Memory B cell (primary cell): Measurements from ENCODE around the gene ARRDC3.

Experiments used
- ATAC-seq: fragments of 150-1000 bp; cut with Tn5 transposase; 2 replicates; pipeline ENCODE4 v1.10.0; 2021; ENCODE audit warnings: low read depth, mild to moderate bottlenecking, moderate library complexity
- DNase-seq, 2 donors: peaks; one replicate each; pipeline ENCODE4 v3.0.0; 2022; ENCODE audit warnings: low spot score in 2 of 2
- H3K27ac Mint-ChIP-seq: one replicate; pipeline ENCODE4 v1.8.0; 2022; ENCODE audit warnings: mild to moderate bottlenecking, moderate library complexity, mixed read lengths
- H3K27me3 Mint-ChIP-seq: one replicate; pipeline ENCODE4 v1.8.0; 2022; ENCODE audit warnings: mixed read lengths
- H3K36me3 Mint-ChIP-seq: one replicate; pipeline ENCODE4 v1.8.0; 2022; ENCODE audit warnings: mild to moderate bottlenecking, mixed read lengths
- H3K4me1 Mint-ChIP-seq: one replicate; pipeline ENCODE4 v1.8.0; 2022; ENCODE audit warnings: mixed read lengths
- H3K4me3 Mint-ChIP-seq: one replicate; pipeline ENCODE4 v1.8.0; 2022; ENCODE audit warnings: mild to moderate bottlenecking, moderate library complexity, mixed read lengths
- H3K9me3 Mint-ChIP-seq: one replicate; pipeline ENCODE4 v1.8.0; 2022; ENCODE audit warnings: mixed read lengths

ARRDC3 gene

GRCh38 chr5:91379914-91380490 is 3.1 kb downstream of the ARRDC3 start:
- peak overlapping the region; percentile 94 for H3K4me3 Mint-ChIP-seq
- ATAC-seq (peak; percentile 63), DNase-seq (peak; percentile 97 to 99)
- H3K36me3 Mint-ChIP-seq, result peaks cover 7% of the 10 kb centered on the region
- H3K9me3 Mint-ChIP-seq, result no peaks in the 10 kb centered on the region
- peak overlapping the region; percentile 99 for H3K27ac Mint-ChIP-seq
- H3K27me3 Mint-ChIP-seq, result no peaks in the 10 kb centered on the region
- peaks cover 10% of the 10 kb centered on the region for H3K4me1 Mint-ChIP-seq

DNA sequence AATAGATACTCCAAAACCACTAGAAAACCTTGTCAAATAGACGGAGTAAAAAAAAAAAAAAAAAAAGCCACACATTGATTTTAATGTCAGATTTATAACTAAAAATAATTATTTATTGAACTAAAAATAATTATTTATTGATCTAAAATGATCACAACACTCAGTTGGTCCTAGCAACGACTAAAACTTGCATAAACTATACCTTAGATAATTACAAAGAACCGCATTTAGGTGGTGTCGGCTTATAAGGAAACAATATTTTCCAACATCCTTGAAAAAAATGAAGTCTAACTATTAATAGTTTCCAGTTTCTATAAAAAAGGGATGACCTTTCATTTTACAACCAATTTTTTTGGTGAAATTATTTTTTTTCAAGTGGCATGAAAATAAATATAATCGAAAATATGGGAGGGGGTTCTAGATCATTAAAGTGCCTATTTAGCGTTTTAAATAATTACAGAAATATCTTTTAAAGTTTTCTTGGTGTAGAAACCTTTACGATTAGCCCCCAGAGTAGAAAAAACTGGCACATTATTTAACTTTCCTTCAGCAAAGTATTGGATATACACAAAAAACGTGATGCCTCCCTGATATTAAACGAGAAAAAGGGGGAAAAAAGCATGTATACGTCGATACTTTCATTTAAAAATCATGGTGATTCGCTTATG is 3.7 kb downstream of the ARRDC3 start:
- Mint-ChIP-seq H3K4me1 (peaks cover 10% of the 10 kb centered on the region), H3K4me3 (peak overlapping the region; percentile 94), H3K9me3 (no peaks in the 10 kb centered on the region), H3K27ac (peak overlapping the region; percentile 99), H3K36me3 (peaks cover 10% of the 10 kb centered on the region), H3K27me3 (no peaks in the 10 kb centered on the region)
- DNase-seq, result no peak
- ATAC-seq, result no peak

GRCh38 chr5:91378752-91379211 is 4.3 kb downstream of the ARRDC3 start:
- H3K4me3 Mint-ChIP-seq, result peak overlapping the region; percentile 69
- peaks cover 10% of the 10 kb centered on the region for H3K36me3 Mint-ChIP-seq
- DNase-seq, result no peak
- no peaks in the 10 kb centered on the region for H3K27me3 Mint-ChIP-seq
- peaks cover 7% of the 10 kb centered on the region for H3K4me1 Mint-ChIP-seq
- H3K27ac Mint-ChIP-seq, result peak overlapping the region; percentile 99
- ATAC-seq, result no peak
- no peaks in the 10 kb centered on the region for H3K9me3 Mint-ChIP-seq

DNA sequence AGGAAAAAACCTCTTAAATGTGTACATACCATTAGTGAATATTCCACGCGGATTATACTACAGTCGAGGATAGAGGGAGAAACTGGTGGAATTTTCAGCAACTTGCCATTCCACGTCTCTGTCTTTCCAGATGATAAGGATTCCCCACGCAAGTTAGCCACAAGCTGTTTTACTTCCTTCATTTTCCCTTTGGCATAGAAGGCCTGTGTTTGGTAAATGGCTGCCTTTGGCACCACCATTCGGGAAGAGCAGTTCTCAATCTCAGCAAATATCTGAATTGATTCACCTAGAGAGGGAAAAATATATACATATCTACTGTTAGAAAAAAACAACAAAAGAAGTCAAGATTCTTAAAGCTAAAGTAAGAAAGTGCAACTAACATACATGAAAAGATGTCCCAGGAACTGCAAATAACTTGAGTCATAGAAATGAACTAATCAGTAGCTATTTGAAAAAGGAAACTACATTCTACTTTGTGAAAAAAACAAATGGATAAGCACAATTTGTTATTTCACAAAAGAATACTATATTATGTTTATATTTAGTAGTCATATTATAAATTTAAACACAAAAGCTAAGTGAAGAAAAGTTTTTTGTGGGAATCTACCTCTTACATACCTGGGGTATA is 8.1 kb downstream of the ARRDC3 start:
- H3K9me3 Mint-ChIP-seq, result no peaks in the 10 kb centered on the region
- H3K4me3 Mint-ChIP-seq, result no peak overlapping the region
- peaks cover 7% of the 10 kb centered on the region for H3K4me1 Mint-ChIP-seq
- peaks cover 27% of the 10 kb centered on the region for H3K36me3 Mint-ChIP-seq
- H3K27me3 Mint-ChIP-seq, result no peaks in the 10 kb centered on the region
- no peak for ATAC-seq
- H3K27ac Mint-ChIP-seq, result peak overlapping the region; percentile 50
- DNase-seq, result no peak

- Mint-ChIP-seq H3K27me3 (no peaks in the 10 kb centered on the region), H3K27ac (peak overlapping the region; percentile 38), H3K4me3 (no peak overlapping the region), H3K4me1 (peaks cover 5% of the 10 kb centered on the region), H3K9me3 (no peaks in the 10 kb centered on the region), H3K36me3 (peaks cover 31% of the 10 kb centered on the region)
- ATAC-seq, result no peak
- no peak for DNase-seq
Observed at GRCh38 chr5:91373600-91373999, 9.5 kb downstream of the ARRDC3 start.

GRCh38 chr5:91373006-91373405 is 10.1 kb downstream of the ARRDC3 start:
- H3K27me3 Mint-ChIP-seq, result no peaks in the 10 kb centered on the region
- peaks cover 34% of the 10 kb centered on the region for H3K36me3 Mint-ChIP-seq
- DNase-seq (no peak), ATAC-seq (no peak)
- no peak overlapping the region for H3K27ac Mint-ChIP-seq
- H3K4me1 Mint-ChIP-seq, result peaks cover 5% of the 10 kb centered on the region
- H3K4me3 Mint-ChIP-seq, result no peak overlapping the region
- H3K9me3 Mint-ChIP-seq, result no peaks in the 10 kb centered on the region

DNA sequence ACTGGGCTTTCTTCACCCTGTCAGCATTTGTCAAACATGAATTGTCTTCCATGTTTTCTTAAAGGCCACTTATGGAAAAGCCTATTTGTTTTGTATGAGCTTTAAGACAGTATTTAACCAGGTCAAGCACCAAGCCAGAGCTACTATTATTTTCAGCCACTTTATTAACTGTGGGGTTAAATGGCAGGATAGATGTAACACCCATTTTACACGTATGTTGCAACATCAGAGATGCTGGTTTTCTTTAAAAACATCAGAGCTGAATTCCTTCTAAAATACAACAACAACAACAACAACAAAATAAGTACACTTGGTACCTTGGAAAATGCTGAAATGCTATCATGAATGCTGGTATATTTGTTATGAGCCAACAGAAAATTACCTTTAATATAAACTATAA is 13.6 kb downstream of the ARRDC3 start:
- Mint-ChIP-seq H3K27ac (no peak overlapping the region), H3K9me3 (no peaks in the 10 kb centered on the region), H3K4me1 (peaks cover 2% of the 10 kb centered on the region), H3K4me3 (no peak overlapping the region), H3K27me3 (no peaks in the 10 kb centered on the region), H3K36me3 (peaks cover 30% of the 10 kb centered on the region)
- ATAC-seq (no peak), DNase-seq (no peak)

- Mint-ChIP-seq H3K36me3 (peaks cover 30% of the 10 kb centered on the region), H3K4me3 (no peak overlapping the region), H3K27ac (no peak overlapping the region), H3K4me1 (peaks cover 2% of the 10 kb centered on the region), H3K27me3 (no peaks in the 10 kb centered on the region), H3K9me3 (no peaks in the 10 kb centered on the region)
- ATAC-seq (no peak), DNase-seq (no peak)
Observed at GRCh38 chr5:91367908-91368648, 15.0 kb downstream of the ARRDC3 start.

- peaks cover 2% of the 10 kb centered on the region for H3K4me1 Mint-ChIP-seq
- no peaks in the 10 kb centered on the region for H3K9me3 Mint-ChIP-seq
- H3K27ac Mint-ChIP-seq, result no peak overlapping the region
- no peaks in the 10 kb centered on the region for H3K27me3 Mint-ChIP-seq
- H3K36me3 Mint-ChIP-seq, result peaks cover 27% of the 10 kb centered on the region
- no peak overlapping the region for H3K4me3 Mint-ChIP-seq
- DNase-seq, result no peak
- no peak for ATAC-seq
Observed at GRCh38 chr5:91367344-91367743, 15.8 kb downstream of the ARRDC3 start.

DNA sequence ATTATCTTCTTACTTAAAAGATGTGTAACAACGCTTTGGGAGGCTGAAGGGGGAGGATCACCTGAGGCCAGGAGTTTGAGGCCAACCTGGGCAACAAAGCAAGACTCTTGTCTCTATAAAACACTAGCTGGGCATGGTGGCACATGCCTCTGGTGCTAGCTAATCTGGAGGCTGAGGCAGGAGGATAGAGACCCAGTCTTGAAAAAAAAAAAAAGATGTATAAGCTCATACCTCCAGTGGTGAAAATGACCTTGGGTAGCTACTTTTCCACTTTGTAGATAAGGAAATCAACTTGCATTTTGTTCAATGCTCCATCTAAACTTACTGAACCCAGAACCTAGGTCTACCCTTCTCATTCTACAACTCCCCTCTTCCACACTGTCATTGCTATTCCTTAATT is 16.6 kb downstream of the ARRDC3 start:
- no peaks in the 10 kb centered on the region for H3K9me3 Mint-ChIP-seq

DNA sequence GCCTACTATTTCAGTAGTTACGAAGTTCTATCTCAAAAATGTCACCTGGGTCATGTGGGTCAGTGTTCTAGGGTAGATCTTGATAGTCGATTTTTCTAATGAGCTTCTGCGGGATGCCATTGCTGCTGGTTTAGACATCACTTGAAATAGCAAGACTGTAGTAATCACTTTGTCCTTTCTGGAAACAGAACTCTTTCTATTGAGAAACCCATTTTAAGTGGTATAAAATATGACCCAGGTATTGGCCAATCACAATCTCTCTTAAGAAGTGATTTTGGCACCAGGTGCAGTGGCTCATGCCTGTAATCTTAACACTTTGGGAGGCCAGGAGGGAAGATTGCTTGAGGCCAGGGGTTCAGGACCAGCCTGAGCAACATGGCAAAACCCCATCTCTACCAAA is 17.6 kb downstream of the ARRDC3 start:
- no peak overlapping the region for H3K4me3 Mint-ChIP-seq
- peaks cover 19% of the 10 kb centered on the region for H3K36me3 Mint-ChIP-seq
- H3K9me3 Mint-ChIP-seq, result peaks cover 4% of the 10 kb centered on the region
- H3K27ac Mint-ChIP-seq, result no peak overlapping the region
- no peak for DNase-seq
- no peak for ATAC-seq
- peaks cover 16% of the 10 kb centered on the region for H3K4me1 Mint-ChIP-seq
- H3K27me3 Mint-ChIP-seq, result no peaks in the 10 kb centered on the region

More for the DNA sequence above, 16.6 kb downstream of the ARRDC3 start:
- no peak overlapping the region for H3K4me3 Mint-ChIP-seq
- H3K36me3 Mint-ChIP-seq, result peaks cover 23% of the 10 kb centered on the region
- no peak overlapping the region for H3K27ac Mint-ChIP-seq
- no peaks in the 10 kb centered on the region for H3K27me3 Mint-ChIP-seq
- peaks cover 6% of the 10 kb centered on the region for H3K4me1 Mint-ChIP-seq
- DNase-seq, result no peak
- ATAC-seq, result no peak

- Mint-ChIP-seq H3K27me3 (no peaks in the 10 kb centered on the region), H3K36me3 (peaks cover 7% of the 10 kb centered on the region), H3K4me1 (peaks cover 13% of the 10 kb centered on the region), H3K9me3 (peaks cover 4% of the 10 kb centered on the region), H3K27ac (no peak overlapping the region), H3K4me3 (no peak overlapping the region)
- ATAC-seq (no peak), DNase-seq (no peak)
Observed at GRCh38 chr5:91362935-91363334, 20.2 kb downstream of the ARRDC3 start.

GRCh38 chr5:91361790-91362189 is 21.3 kb downstream of the ARRDC3 start:
- Mint-ChIP-seq H3K36me3 (peaks cover 3% of the 10 kb centered on the region), H3K4me1 (peaks cover 13% of the 10 kb centered on the region), H3K27me3 (no peaks in the 10 kb centered on the region), H3K27ac (no peak overlapping the region), H3K4me3 (no peak overlapping the region), H3K9me3 (peaks cover 4% of the 10 kb centered on the region)
- ATAC-seq (no peak), DNase-seq (no peak)

- Mint-ChIP-seq H3K9me3 (peaks cover 4% of the 10 kb centered on the region), H3K27me3 (no peaks in the 10 kb centered on the region), H3K27ac (no peak overlapping the region), H3K36me3 (peaks cover 3% of the 10 kb centered on the region), H3K4me1 (peaks cover 13% of the 10 kb centered on the region), H3K4me3 (no peak overlapping the region)
- DNase-seq, result no peak
- ATAC-seq, result peak; percentile 17
Observed at GRCh38 chr5:91361055-91361701, 21.9 kb downstream of the ARRDC3 start.
